ENCODE measurements around the gene EXOC7. TPM values are rescaled to one million over a fixed set of nuclear protein-coding genes. Genes with fewer than 3 reads are reported as not detected.
"Not testable (repeated sequence)": the region's sequence is repeated elsewhere in the genome, so short reads cannot be mapped to it uniquely, and the experiment has no call there.

Gene EXOC7
- total RNA-seq, 3 donors from 2014 or later: 91.4 to 103 (median 93.9) TPM

GRCh38 chr17:76079535-76079955 lies 24.0 kb downstream of the EXOC7 start:
- H3K4me1 ChIP-seq: peaks cover 14 to 18% of the 10 kb centered on the region in 2 donors
- DNase-seq (ENCODE audit: low spot score in 2 of 2): no peak
- no peak overlapping the region for H3K4me3 ChIP-seq
- TF ChIP-seq POLR2A (IDR thresholded peaks at IDR 0.05) (no peak), POLR2AphosphoS5 (IDR thresholded peaks at IDR 0.05) (no peak), CTCF (IDR thresholded peaks at IDR 0.05) (no peak)
- intact Hi-C loops (cut with DNase I; ENCODE audit: low total_unique reads): no loop called here
- H3K27me3 ChIP-seq: peaks cover 20 to 48% of the 10 kb centered on the region in 2 donors
- no peaks in the 10 kb centered on the region for H3K9me3 ChIP-seq
- no peaks in the 10 kb centered on the region for H3K36me3 ChIP-seq
- no peak overlapping the region for H3K27ac ChIP-seq

GRCh38 chr17:76078860-76079534 lies 24.6 kb downstream of the EXOC7 start, which contains the start of gene ZACN:
Gene ZACN (plus strand): TSS chr17:76079182. CDS start chr17:76079265, 83 bp downstream.
- H3K4me3 ChIP-seq: no peak within 1 kb of the TSS
- H3K27ac ChIP-seq: no peak within 1 kb of the TSS
- H3K27me3 ChIP-seq: peaks cover 26 to 54% of the 10 kb centered on the region in 2 donors
- H3K9me3 ChIP-seq: no peaks in the 10 kb centered on the region
- TF ChIP-seq POLR2A (IDR thresholded peaks at IDR 0.05): no peak
- TF ChIP-seq POLR2AphosphoS5 (IDR thresholded peaks at IDR 0.05): no peak
- no peak for TF ChIP-seq CTCF (IDR thresholded peaks at IDR 0.05)
- no peak for DNase-seq (ENCODE audit: low spot score in 2 of 2)
- intact Hi-C loops (cut with DNase I; ENCODE audit: low total_unique reads): no loop called here
- peaks cover 14 to 22% of the 10 kb centered on the region in 2 donors for H3K4me1 ChIP-seq
- H3K36me3 ChIP-seq: no peaks in the 10 kb centered on the region

DNA sequence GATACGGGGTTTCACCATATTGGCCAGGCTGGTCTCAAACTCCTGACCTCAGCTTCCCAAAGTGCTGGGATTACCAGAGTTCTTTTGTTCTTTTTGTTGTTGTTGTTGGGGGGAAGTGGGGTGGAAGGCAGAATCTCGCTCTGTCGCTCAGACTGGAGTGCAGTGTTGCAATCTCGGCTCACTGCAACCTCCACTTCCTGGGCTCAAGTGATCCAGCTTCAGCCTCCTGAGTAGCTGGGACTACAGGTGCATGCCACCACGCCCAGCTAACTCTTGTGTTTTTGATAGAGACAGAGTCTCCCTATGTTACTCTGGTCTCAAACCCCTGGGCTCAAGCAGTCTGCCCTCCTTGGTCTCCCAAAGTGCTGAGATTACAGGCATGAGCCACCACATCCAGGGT lies 25.2 kb downstream of the EXOC7 start:
- Histone ChIP-seq H3K27me3 (peaks cover 26 to 60% of the 10 kb centered on the region in 2 donors), H3K4me1 (peaks cover 14 to 22% of the 10 kb centered on the region in 2 donors)
- H3K4me3 ChIP-seq; DNase-seq (ENCODE audit: low spot score in 2 of 2); H3K36me3 ChIP-seq; intact Hi-C loops (cut with DNase I; ENCODE audit: low total_unique reads); H3K9me3 ChIP-seq; H3K27ac ChIP-seq: not testable (repeated sequence)

GRCh38 chr17:76077584-76078110 lies 25.9 kb downstream of the EXOC7 start:
- no peak overlapping the region for H3K27ac ChIP-seq
- no peak for DNase-seq (ENCODE audit: low spot score in 2 of 2)
- peaks cover 26 to 60% of the 10 kb centered on the region in 2 donors for H3K27me3 ChIP-seq
- no peak overlapping the region for H3K4me3 ChIP-seq
- intact Hi-C loops (cut with DNase I; ENCODE audit: low total_unique reads): no loop called here
- peaks cover 14 to 22% of the 10 kb centered on the region in 2 donors for H3K4me1 ChIP-seq
- H3K36me3 ChIP-seq: no peaks in the 10 kb centered on the region
- no peaks in the 10 kb centered on the region for H3K9me3 ChIP-seq
- no peak for TF ChIP-seq POLR2A (IDR thresholded peaks at IDR 0.05)
- TF ChIP-seq CTCF (IDR thresholded peaks at IDR 0.05): no peak
- TF ChIP-seq POLR2AphosphoS5 (IDR thresholded peaks at IDR 0.05): no peak

DNA sequence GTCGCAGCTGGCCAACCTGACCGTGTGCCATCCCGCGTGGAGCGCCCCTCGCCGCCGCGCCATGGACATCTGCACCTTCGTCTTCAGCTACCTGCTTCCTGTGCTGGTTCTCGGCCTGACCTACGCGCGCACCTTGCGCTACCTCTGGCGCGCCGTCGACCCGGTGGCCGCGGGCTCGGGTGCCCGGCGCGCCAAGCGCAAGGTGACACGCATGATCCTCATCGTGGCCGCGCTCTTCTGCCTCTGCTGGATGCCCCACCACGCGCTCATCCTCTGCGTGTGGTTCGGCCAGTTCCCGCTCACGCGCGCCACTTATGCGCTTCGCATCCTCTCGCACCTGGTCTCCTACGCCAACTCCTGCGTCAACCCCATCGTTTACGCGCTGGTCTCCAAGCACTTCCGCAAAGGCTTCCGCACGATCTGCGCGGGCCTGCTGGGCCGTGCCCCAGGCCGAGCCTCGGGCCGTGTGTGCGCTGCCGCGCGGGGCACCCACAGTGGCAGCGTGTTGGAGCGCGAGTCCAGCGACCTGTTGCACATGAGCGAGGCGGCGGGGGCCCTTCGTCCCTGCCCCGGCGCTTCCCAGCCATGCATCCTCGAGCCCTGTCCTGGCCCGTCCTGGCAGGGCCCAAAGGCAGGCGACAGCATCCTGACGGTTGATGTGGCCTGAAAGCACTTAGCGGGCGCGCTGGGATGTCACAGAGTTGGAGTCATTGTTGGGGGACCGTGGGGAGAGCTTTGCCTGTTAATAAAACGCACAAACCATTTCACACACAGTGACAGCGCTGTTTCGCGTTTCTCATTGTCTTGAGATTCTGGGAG lies 26.6 kb downstream of the EXOC7 start:
- Histone ChIP-seq H3K27me3 (peaks cover 26 to 60% of the 10 kb centered on the region in 2 donors), H3K9me3 (no peaks in the 10 kb centered on the region), H3K27ac (no peak overlapping the region), H3K36me3 (no peaks in the 10 kb centered on the region), H3K4me3 (peak overlapping the region in 1 of 3 donors; percentile 58), H3K4me1 (peaks cover 14 to 22% of the 10 kb centered on the region in 2 donors)
- no peak for DNase-seq (ENCODE audit: low spot score in 2 of 2)
- TF ChIP-seq POLR2AphosphoS5 (IDR thresholded peaks at IDR 0.05): no peak
- TF ChIP-seq POLR2A (IDR thresholded peaks at IDR 0.05): no peak
- TF ChIP-seq CTCF (IDR thresholded peaks at IDR 0.05): no peak
- intact Hi-C loops (cut with DNase I; ENCODE audit: low total_unique reads): no loop called here

All from breast epithelium (tissue), 4 donors.